GOT3 (cell line): ENCODE data around the gene ZNF837.
A peak's percentile ranks its signal among the peaks of the same experiment; 100 is the strongest.
"Not testable (repeated sequence)": the region's sequence is repeated elsewhere in the genome, so short reads cannot be mapped to it uniquely, and the experiment has no call there.

Experiments used
- DNase-seq: peaks from one replicate; lab custom pipeline; 2025; ENCODE audit warnings: mixed read lengths; lab: John Stamatoyannopoulos, UW

ZNF837 gene

GRCh38 chr19:58395979-58396627 lies 15.3 kb upstream of the ZNF837 start:
- no peak for DNase-seq

- DNase-seq = no peak
Measured at GRCh38 chr19:58395220-58395978, 14.6 kb upstream of the ZNF837 start, which contains the start of gene RNF225. Gene RNF225, plus strand, starts transcription at chr19:58395656. Its CDS starts 434 bp downstream, at chr19:58396090.

- DNase-seq = no peak
Measured at GRCh38 chr19:58394821-58395219, 14.0 kb upstream of the ZNF837 start.

GRCh38 chr19:58393725-58394033 lies 12.8 kb upstream of the ZNF837 start:
- DNase-seq = no peak

- no peak for DNase-seq
Measured at GRCh38 chr19:58392945-58393724, 12.3 kb upstream of the ZNF837 start.

GRCh38 chr19:58388175-58388526 lies 7.3 kb upstream of the ZNF837 start:
- no peak for DNase-seq

- DNase-seq = no peak
Measured at GRCh38 chr19:58387338-58388174, 6.7 kb upstream of the ZNF837 start.

GRCh38 chr19:58386576-58387337 lies 5.9 kb upstream of the ZNF837 start, which contains the start of gene RPS5:
Gene RPS5, plus strand, starts transcription at chr19:58387269. Its CDS starts 869 bp downstream, at chr19:58388138.
- peak; percentile 76 for DNase-seq

- no peak for DNase-seq
Measured at GRCh38 chr19:58385891-58386575, 5.2 kb upstream of the ZNF837 start.

- DNase-seq = no peak
Measured at GRCh38 chr19:58385313-58385890, 4.6 kb upstream of the ZNF837 start.

GRCh38 chr19:58382997-58383603 lies 2.3 kb upstream of the ZNF837 start:
- DNase-seq = no peak

GRCh38 chr19:58381460-58382212 lies 806 bp upstream of the ZNF837 start:
- DNase-seq = no peak

- no peak for DNase-seq
Measured at GRCh38 chr19:58380037-58380661, 681 bp downstream of the ZNF837 start.

GRCh38 chr19:58379246-58379645 lies 1.6 kb downstream of the ZNF837 start:
- DNase-seq = no peak

- not testable (repeated sequence) for DNase-seq
Measured at GRCh38 chr19:58376724-58377123, 4.1 kb downstream of the ZNF837 start.

GRCh38 chr19:58374200-58374599 lies 6.6 kb downstream of the ZNF837 start:
- no peak for DNase-seq

- no peak for DNase-seq
Measured at GRCh38 chr19:58372311-58373133, 8.3 kb downstream of the ZNF837 start.
